HCT116 (cell line): Measurements from ENCODE around the gene EGFL7. TPM values are rescaled to one million over a fixed set of nuclear protein-coding genes. Genes with fewer than 3 reads are reported as not detected.

ENCODE experiments used
- ATAC-seq: fragments of 200-7000 bp; cut with Tn5 transposase; 2 replicates; pipeline ENCODE4 v1.9.1; 2020; ENCODE audit warnings: mild to moderate bottlenecking, moderate library complexity
- BruUV-seq: library from RNA; stranded (reverse); fragments of 400-500 nt; replicated peaks from 2 replicates; lab custom pipeline; 2021; lab: Mats Ljungman, UMichigan
- CTCF ChIA-PET: fragments of 300-600 bp; sonication (Branson Sonifier 250); formaldehyde crosslinking; loops from one replicate; lab custom pipeline; 2021; ENCODE audit warnings: antibody characterized with exemption; lab: Charles Lee
- POLR2A ChIA-PET: fragments of 300-600, 350-600 bp; sonication (Branson Sonifier 250); formaldehyde crosslinking; loops from one replicate; lab custom pipeline; 2021; ENCODE audit warnings: antibody characterized with exemption; lab: Charles Lee
- RAD21 ChIA-PET, 2 experiments: fragments of 300-600 bp; sonication (Branson Sonifier 250); formaldehyde crosslinking; loops; one replicate each; lab custom pipeline; 2023; ENCODE audit warnings: low total read pairs in 2 of 2; ENCODE audit not compliant: uncharacterized antibody in 2 of 2, unreplicated experiment in 2 of 2, low non-redundant PET in 1 of 2; lab: Charles Lee
- DNase-seq: peaks from one replicate; pipeline ENCODE4 v3.0.0-alpha.2; 2010; ENCODE audit warnings: low read depth, low spot score
- H2AFZ ChIP-seq: fragments of 200-600 bp; shearing (Covaris generic), sonication (generic); 2 replicates; pipeline ENCODE4 v1.6.1; 2017; ENCODE audit warnings: low read depth, mixed run types, mixed read lengths, antibody characterized with exemption, low read length; ENCODE audit not compliant: poor library complexity, severe bottlenecking
- H3K27ac ChIP-seq: 2 replicates; pipeline ENCODE4 v1.5.1; 2012; ENCODE audit warnings: low read depth, low read length
- H3K27me3 ChIP-seq: fragments of 200-600 bp; sonication (generic); 2 replicates; pipeline ENCODE4 v1.6.1; 2016; ENCODE audit warnings: mixed run types, low read length, mixed read lengths; ENCODE audit not compliant: insufficient read depth
- H3K36me3 ChIP-seq, 2 experiments: fragments of 200-500 bp in 1 of 2; fragments of 200-600 bp in 1 of 2; sonication (Bioruptor generic) in 1 of 2; sonication (generic) in 1 of 2; 2 replicates each; pipeline versions ENCODE4 v1.5.1 to v1.6.1; 2014 to 2016; ENCODE audit warnings: low read length in 2 of 2, inconsistent platforms in 1 of 2, mixed read lengths in 1 of 2, mixed run types in 1 of 2; ENCODE audit not compliant: insufficient read depth in 2 of 2, control insufficient read depth in 1 of 2
- H3K4me1 ChIP-seq, 2 experiments: fragments of 200-600 bp in 1 of 2; sonication (generic) in 1 of 2; 2 replicates each; pipeline versions ENCODE4 v1.5.1 to v1.6.1; 2012 to 2017; ENCODE audit warnings: low read length in 2 of 2, inconsistent platforms in 1 of 2, mild to moderate bottlenecking in 1 of 2, mixed read lengths in 1 of 2, mixed run types in 1 of 2, moderate library complexity in 1 of 2; ENCODE audit not compliant: insufficient read depth in 2 of 2, control insufficient read depth in 1 of 2
- H3K4me2 ChIP-seq: fragments of 200-600 bp; sonication (generic); 2 replicates; pipeline ENCODE4 v1.6.1; 2017; ENCODE audit warnings: mixed run types, low read length, mixed read lengths
- H3K4me3 ChIP-seq, 2 experiments: fragments of 200-600 bp in 1 of 2; sonication (generic) in 1 of 2; replicated peaks in 1 of 2; 2 replicates each; pipeline ENCODE4 v1.5.1; 2011 to 2016; ENCODE audit warnings: low read length in 2 of 2, control low read depth in 1 of 2, low read depth in 1 of 2, mild to moderate bottlenecking in 1 of 2, mixed read lengths in 1 of 2, mixed run types in 1 of 2
- H3K79me2 ChIP-seq: fragments of 200-600 bp; sonication (generic); 2 replicates; pipeline ENCODE4 v1.6.1; 2017; ENCODE audit warnings: mild to moderate bottlenecking, mixed run types, low read length, moderate library complexity, mixed read lengths; ENCODE audit not compliant: insufficient read depth
- H3K9ac ChIP-seq: fragments of 200-600 bp; sonication (generic); 2 replicates; pipeline ENCODE4 v1.6.1; 2016; ENCODE audit warnings: low read length, mixed read lengths
- H3K9me2 ChIP-seq: fragments of 200-600 bp; sonication (generic), shearing (Covaris generic); 2 replicates; pipeline ENCODE4 v1.6.1; 2017; ENCODE audit warnings: mixed run types, mild to moderate bottlenecking, moderate library complexity; ENCODE audit not compliant: insufficient read depth
- H3K9me3 ChIP-seq, 2 experiments: fragments of 200-500 bp in 1 of 2; fragments of 200-600 bp in 1 of 2; sonication (Bioruptor generic) in 1 of 2; sonication (generic) in 1 of 2; 2 replicates each; pipeline ENCODE4 v1.6.1; 2014 to 2017; ENCODE audit warnings: low read length in 2 of 2, mixed read lengths in 2 of 2, inconsistent platforms in 1 of 2, low read depth in 1 of 2, mild to moderate bottlenecking in 1 of 2, mixed run types in 1 of 2, moderate library complexity in 1 of 2; ENCODE audit not compliant: control insufficient read depth in 1 of 2, insufficient read depth in 1 of 2
- H4K20me1 ChIP-seq: fragments of 200-600 bp; sonication (generic), shearing (Covaris generic); 2 replicates; pipeline ENCODE4 v1.6.1; 2017; ENCODE audit warnings: mixed run types, mild to moderate bottlenecking, moderate library complexity; ENCODE audit not compliant: insufficient read depth
- ATF3 ChIP-seq: IDR thresholded peaks from 2 replicates; pipeline ENCODE4 v1.6.1; 2012
- ELF1 ChIP-seq: IDR thresholded peaks from 2 replicates; pipeline ENCODE4 v1.6.1; 2012; ENCODE audit warnings: low read depth, borderline replicate concordance
- EZH2 ChIP-seq: fragments of 200-600 bp; sonication (generic); IDR thresholded peaks from 2 replicates; pipeline ENCODE4 v1.6.1; 2017; ENCODE audit warnings: antibody characterized with exemption, mixed run types
- EZH2phosphoT487 ChIP-seq: fragments of 200-600 bp; IDR thresholded peaks from 2 replicates; pipeline ENCODE4 v1.6.1; 2018; ENCODE audit warnings: antibody characterized with exemption, borderline replicate concordance
- FOSL1 ChIP-seq: IDR thresholded peaks from 2 replicates; pipeline ENCODE4 v1.6.1; 2012; ENCODE audit warnings: low read depth
- POLR2A ChIP-seq: IDR thresholded peaks from 2 replicates; pipeline ENCODE4 v1.7.0; 2011; ENCODE audit warnings: borderline replicate concordance; ENCODE audit not compliant: insufficient read depth, insufficient read length; ENCODE audit errors: extremely low read depth
- YY1 ChIP-seq: IDR thresholded peaks from 2 replicates; pipeline ENCODE4 v1.6.1; 2011; ENCODE audit warnings: low read length, low read depth, moderate library complexity, mild to moderate bottlenecking; ENCODE audit not compliant: insufficient replicate concordance; ENCODE audit errors: extremely low read depth
- ZBTB33 ChIP-seq: IDR thresholded peaks from 2 replicates; pipeline ENCODE4 v1.6.1; 2011; ENCODE audit warnings: mild to moderate bottlenecking, low read length, moderate library complexity; ENCODE audit not compliant: insufficient replicate concordance; ENCODE audit errors: extremely low read depth
- ZNF274 ChIP-seq: fragments of 200-500 bp; sonication (Bioruptor generic); IDR thresholded peaks from 2 replicates; pipeline ENCODE4 v1.6.1; 2014; ENCODE audit warnings: mild to moderate bottlenecking, low read depth, low read length, inconsistent platforms
- intact Hi-C: fragments of 100-400 bp; cut with micrococcal nuclease; formaldehyde crosslinking; loops from 2 replicates; pipeline ENCODE4 v1.10.0; 2022
- total RNA-seq: library from RNA; stranded (reverse); gene quantifications from one replicate; pipeline ENCODE4 v1.2.1, GENCODE V29; 2021; ENCODE audit not compliant: unreplicated experiment
- TF ChIP-seq, protein P1 (sequence below): IDR thresholded peaks from 2 replicates; pipeline ENCODE4 v1.6.1; 2012

Gene EGFL7
- total RNA-seq, 1 experiment from 2014 or later: 82.0 TPM

GRCh38 chr9:136655536-136656182 lies 7.1 kb upstream of the EGFL7 start (continued):
- TF ChIP-seq ZBTB33: no peak
- no peak for TF ChIP-seq ZNF274
- no peak for TF ChIP-seq ATF3
- no peak for TF ChIP-seq EZH2
- TF ChIP-seq, protein P1, sequence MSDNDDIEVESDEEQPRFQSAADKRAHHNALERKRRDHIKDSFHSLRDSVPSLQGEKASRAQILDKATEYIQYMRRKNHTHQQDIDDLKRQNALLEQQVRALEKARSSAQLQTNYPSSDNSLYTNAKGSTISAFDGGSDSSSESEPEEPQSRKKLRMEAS: no peak

GRCh38 chr9:136656183-136656738 lies 6.5 kb upstream of the EGFL7 start:
- no peaks in the 10 kb centered on the region for H4K20me1 ChIP-seq
- BruUV-seq: no TSS peak
- H3K4me1 ChIP-seq: no peaks in the 10 kb centered on the region
- H3K79me2 ChIP-seq: no peaks in the 10 kb centered on the region
- no peak overlapping the region for H3K9ac ChIP-seq
- ChIA-PET CTCF (interaction anchor here (1.3 kb wide), 1 partner anchor 15 kb away, joined by 3 read pairs; no protein-coding TSS in a partner anchor), POLR2A (no interaction called here), RAD21 (no interaction called here)
- intact Hi-C loops: no loop called here
- no peak overlapping the region for H3K27ac ChIP-seq
- ATAC-seq: no peak
- H2AFZ ChIP-seq: no peak overlapping the region
- H3K9me2 ChIP-seq: no peaks in the 10 kb centered on the region
- no peak overlapping the region for H3K4me2 ChIP-seq
- no peaks in the 10 kb centered on the region for H3K27me3 ChIP-seq
- no peak overlapping the region for H3K4me3 ChIP-seq
- no peaks in the 10 kb centered on the region for H3K9me3 ChIP-seq
- H3K36me3 ChIP-seq: no peaks in the 10 kb centered on the region
- TF ChIP-seq YY1 (no peak), EZH2 (no peak), ATF3 (no peak), EZH2phosphoT487 (no peak), ELF1 (no peak), FOSL1 (no peak), POLR2A (no peak)
- DNase-seq: no peak
